Measurements from ENCODE around the gene S100A9.

Gene S100A9

DNA sequence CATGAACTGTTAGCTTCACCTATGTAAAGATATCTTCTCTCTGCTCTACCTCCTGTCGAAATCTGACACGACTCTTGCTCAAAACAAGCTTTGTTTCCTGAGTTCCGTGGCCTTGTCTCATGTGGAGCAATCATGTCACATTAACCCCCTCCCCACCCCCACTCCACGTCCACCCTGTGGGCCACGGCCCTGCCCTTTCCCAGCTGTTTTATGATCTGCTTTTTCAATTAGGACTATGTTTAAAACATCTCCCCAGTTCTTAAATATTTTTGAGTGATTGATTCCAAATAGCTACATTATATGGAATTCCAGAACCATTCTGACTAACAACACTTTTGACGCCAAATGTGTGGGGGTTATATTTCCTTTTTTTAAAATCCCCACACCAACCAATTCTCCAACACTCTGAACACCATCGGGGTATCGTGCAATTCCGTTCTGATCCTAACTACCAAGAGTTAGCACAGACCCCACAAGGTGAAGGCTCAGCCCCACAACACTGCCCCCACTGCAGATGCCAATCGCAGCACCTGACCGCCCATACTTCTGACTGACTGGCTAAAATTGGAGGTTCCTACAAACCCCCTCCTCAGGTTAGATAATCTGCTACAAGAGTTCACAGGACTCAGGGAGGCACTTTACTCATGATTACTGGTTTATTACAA lies 45.9 kb downstream of the S100A9 start:
- no peak for TF ChIP-seq ZNF48 (tag by site-specific recombination; IDR thresholded peaks at IDR 0.05)
- no peak for TF ChIP-seq ZNF18 (tag by site-specific recombination; IDR thresholded peaks at IDR 0.05)
- TF ChIP-seq ZNF626 (tag by site-specific recombination; IDR thresholded peaks at IDR 0.05) = no peak
- no peak for TF ChIP-seq BCL11A (tag by site-specific recombination; IDR thresholded peaks at IDR 0.05; ENCODE audit: low read depth)
- no peak for TF ChIP-seq ZNF513 (tag by site-specific recombination; IDR thresholded peaks at IDR 0.05)
- TF ChIP-seq ZBTB17 (tag by site-specific recombination; IDR thresholded peaks at IDR 0.05) = no peak
- ChIA-PET CTCF (interaction anchor here (0.6 to 1.0 kb wide), 5 partner anchors 45 to 176 kb away, joined by 3 to 4 read pairs (median 3); no protein-coding TSS in a partner anchor), POLR2A (no interaction called here)
- Histone ChIP-seq H3K4me1 (ENCODE audit: control insufficient read depth, insufficient read depth, low read length) (no peaks in the 10 kb centered on the region), H3K27ac (ENCODE audit: extremely low read depth, low read depth, low read length) (no peak overlapping the region), H3K36me3 (ENCODE audit: control insufficient read depth in 2 of 2, insufficient read depth in 1 of 2, low read length in 2 of 2) (no peaks in the 10 kb centered on the region), H3K9me3 (ENCODE audit: control insufficient read depth, insufficient read depth, low read depth, low read length) (no peaks in the 10 kb centered on the region), H3K4me3 (ENCODE audit: low read depth, low read length) (no peak overlapping the region)

DNA sequence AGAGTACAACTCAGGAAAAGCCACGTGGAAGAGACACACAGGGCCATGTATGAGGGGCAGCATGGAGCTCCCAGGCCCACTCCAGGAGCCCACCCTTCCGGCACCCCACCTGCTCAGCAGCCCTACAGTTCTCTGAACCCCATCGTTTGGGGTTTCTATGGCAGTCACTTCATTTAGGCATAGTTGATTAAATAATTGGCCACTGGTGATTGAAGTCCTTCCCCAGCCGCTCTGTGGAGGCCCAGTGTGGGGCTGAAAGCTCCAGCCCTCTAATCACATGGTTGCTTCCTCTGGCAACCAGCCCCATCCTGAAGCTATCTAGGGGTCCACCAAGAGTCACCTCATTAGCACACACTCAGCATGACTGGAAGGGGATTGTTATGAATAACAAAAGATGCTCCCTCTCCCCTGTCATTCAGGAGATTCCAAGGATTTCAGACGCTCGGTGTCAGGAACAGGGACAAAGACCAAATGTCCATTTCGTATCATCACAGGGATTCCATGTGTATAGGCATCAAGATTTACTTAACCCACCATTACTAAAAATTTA lies 46.5 kb downstream of the S100A9 start:
- Histone ChIP-seq H3K9me3 (ENCODE audit: control insufficient read depth, insufficient read depth, low read depth, low read length) (no peaks in the 10 kb centered on the region), H3K27ac (ENCODE audit: extremely low read depth, low read depth, low read length) (no peak overlapping the region), H3K4me1 (ENCODE audit: control insufficient read depth, insufficient read depth, low read length) (no peaks in the 10 kb centered on the region), H3K4me3 (ENCODE audit: low read depth, low read length) (no peak overlapping the region), H3K36me3 (ENCODE audit: control insufficient read depth in 2 of 2, insufficient read depth in 1 of 2, low read length in 2 of 2) (no peaks in the 10 kb centered on the region)
- POLR2A ChIA-PET = no interaction called here
- TF ChIP-seq ZIC2 (tag by site-specific recombination; IDR thresholded peaks at IDR 0.05) (no peak), PRDM10 (tag by site-specific recombination; IDR thresholded peaks at IDR 0.05) (no peak), ZNF311 (tag by site-specific recombination; IDR thresholded peaks at IDR 0.05; ENCODE audit: borderline replicate concordance) (no peak), ZNF292 (tag by site-specific recombination; IDR thresholded peaks at IDR 0.05; ENCODE audit: borderline replicate concordance, low read depth) (no peak), ZNF514 (tag by site-specific recombination; IDR thresholded peaks at IDR 0.05) (no peak), ZNF510 (tag by site-specific recombination; IDR thresholded peaks at IDR 0.05; ENCODE audit: insufficient replicate concordance) (no peak), ZNF394 (tag by site-specific recombination; IDR thresholded peaks at IDR 0.05; ENCODE audit: borderline replicate concordance) (no peak), ZNF621 (tag by site-specific recombination; IDR thresholded peaks at IDR 0.05) (no peak)
- TF ChIP-seq, protein P1, sequence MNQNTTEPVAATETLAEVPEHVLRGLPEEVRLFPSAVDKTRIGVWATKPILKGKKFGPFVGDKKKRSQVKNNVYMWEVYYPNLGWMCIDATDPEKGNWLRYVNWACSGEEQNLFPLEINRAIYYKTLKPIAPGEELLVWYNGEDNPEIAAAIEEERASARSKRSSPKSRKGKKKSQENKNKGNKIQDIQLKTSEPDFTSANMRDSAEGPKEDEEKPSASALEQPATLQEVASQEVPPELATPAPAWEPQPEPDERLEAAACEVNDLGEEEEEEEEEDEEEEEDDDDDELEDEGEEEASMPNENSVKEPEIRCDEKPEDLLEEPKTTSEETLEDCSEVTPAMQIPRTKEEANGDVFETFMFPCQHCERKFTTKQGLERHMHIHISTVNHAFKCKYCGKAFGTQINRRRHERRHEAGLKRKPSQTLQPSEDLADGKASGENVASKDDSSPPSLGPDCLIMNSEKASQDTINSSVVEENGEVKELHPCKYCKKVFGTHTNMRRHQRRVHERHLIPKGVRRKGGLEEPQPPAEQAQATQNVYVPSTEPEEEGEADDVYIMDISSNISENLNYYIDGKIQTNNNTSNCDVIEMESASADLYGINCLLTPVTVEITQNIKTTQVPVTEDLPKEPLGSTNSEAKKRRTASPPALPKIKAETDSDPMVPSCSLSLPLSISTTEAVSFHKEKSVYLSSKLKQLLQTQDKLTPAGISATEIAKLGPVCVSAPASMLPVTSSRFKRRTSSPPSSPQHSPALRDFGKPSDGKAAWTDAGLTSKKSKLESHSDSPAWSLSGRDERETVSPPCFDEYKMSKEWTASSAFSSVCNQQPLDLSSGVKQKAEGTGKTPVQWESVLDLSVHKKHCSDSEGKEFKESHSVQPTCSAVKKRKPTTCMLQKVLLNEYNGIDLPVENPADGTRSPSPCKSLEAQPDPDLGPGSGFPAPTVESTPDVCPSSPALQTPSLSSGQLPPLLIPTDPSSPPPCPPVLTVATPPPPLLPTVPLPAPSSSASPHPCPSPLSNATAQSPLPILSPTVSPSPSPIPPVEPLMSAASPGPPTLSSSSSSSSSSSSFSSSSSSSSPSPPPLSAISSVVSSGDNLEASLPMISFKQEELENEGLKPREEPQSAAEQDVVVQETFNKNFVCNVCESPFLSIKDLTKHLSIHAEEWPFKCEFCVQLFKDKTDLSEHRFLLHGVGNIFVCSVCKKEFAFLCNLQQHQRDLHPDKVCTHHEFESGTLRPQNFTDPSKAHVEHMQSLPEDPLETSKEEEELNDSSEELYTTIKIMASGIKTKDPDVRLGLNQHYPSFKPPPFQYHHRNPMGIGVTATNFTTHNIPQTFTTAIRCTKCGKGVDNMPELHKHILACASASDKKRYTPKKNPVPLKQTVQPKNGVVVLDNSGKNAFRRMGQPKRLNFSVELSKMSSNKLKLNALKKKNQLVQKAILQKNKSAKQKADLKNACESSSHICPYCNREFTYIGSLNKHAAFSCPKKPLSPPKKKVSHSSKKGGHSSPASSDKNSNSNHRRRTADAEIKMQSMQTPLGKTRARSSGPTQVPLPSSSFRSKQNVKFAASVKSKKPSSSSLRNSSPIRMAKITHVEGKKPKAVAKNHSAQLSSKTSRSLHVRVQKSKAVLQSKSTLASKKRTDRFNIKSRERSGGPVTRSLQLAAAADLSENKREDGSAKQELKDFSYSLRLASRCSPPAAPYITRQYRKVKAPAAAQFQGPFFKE (tag by site-specific recombination; IDR thresholded peaks at IDR 0.05; ENCODE audit: borderline replicate concordance) = no peak
- CTCF ChIA-PET = interaction anchor here (0.7 to 1.3 kb wide), 6 partner anchors 48 to 964 kb away, joined by 3 to 6 read pairs (median 4); no protein-coding TSS in a partner anchor
